SK-N-MC (cell line): Measurements from ENCODE around the gene VASN.

Experiments
- DNase-seq: peaks from one replicate; pipeline ENCODE4 v3.0.0-alpha.2; 2011; ENCODE audit warnings: low read depth, low spot score
- H3K27ac ChIP-seq: fragments of 200-600 bp; sonication (generic); 2 replicates; pipeline ENCODE4 v1.5.1; 2016; ENCODE audit warnings: mixed run types
- H3K36me3 ChIP-seq: fragments of 200-600 bp; sonication (generic); 2 replicates; pipeline ENCODE4 v1.6.1; 2017; ENCODE audit warnings: antibody characterized with exemption, low read length, mixed read lengths; ENCODE audit not compliant: insufficient read depth
- H3K4me3 ChIP-seq: fragments of 200-600 bp; sonication (generic); 2 replicates; pipeline ENCODE4 v1.5.1; 2016
- H3K9ac ChIP-seq: fragments of 200-600 bp; sonication (generic); 2 replicates; pipeline ENCODE4 v1.8.0; 2017; ENCODE audit warnings: mixed run types, mixed read lengths; ENCODE audit not compliant: insufficient read length
- H3K9me3 ChIP-seq: fragments of 200-600 bp; sonication (generic); 2 replicates; pipeline ENCODE4 v1.6.1; 2017; ENCODE audit warnings: low read depth, mild to moderate bottlenecking, antibody characterized with exemption, low read length, moderate library complexity, mixed read lengths
- EZH2 ChIP-seq: fragments of 200-600 bp; sonication (generic); IDR thresholded peaks from one replicate; pipeline ENCODE4 v1.6.1; 2017; ENCODE audit warnings: antibody characterized with exemption
- FOXP2 ChIP-seq: optimal IDR thresholded peaks from 2 replicates; pipeline ENCODE3; 2011; ENCODE audit warnings: mild to moderate bottlenecking, moderate library complexity; ENCODE audit not compliant: insufficient read depth; ENCODE audit errors: extremely low read length, control extremely low read depth
- POLR2AphosphoS5 ChIP-seq: IDR thresholded peaks from 2 replicates; pipeline ENCODE4 v1.6.1; 2012; ENCODE audit warnings: mild to moderate bottlenecking, low read depth, low read length, borderline replicate concordance

The VASN gene

GRCh38 chr16:4336701-4337539 is 34.7 kb upstream of the VASN start:
- no peak for DNase-seq
- H3K9me3 ChIP-seq, result no peaks in the 10 kb centered on the region
- H3K4me3 ChIP-seq, result no peak overlapping the region
- H3K27ac ChIP-seq, result no peak overlapping the region
- no peak for TF ChIP-seq FOXP2
- no peak for TF ChIP-seq EZH2
- TF ChIP-seq POLR2AphosphoS5, result no peak
- H3K36me3 ChIP-seq, result peaks cover 7% of the 10 kb centered on the region; the same call in 1 of the 2 replicates
- no peak overlapping the region for H3K9ac ChIP-seq

GRCh38 chr16:4337540-4338088 is 34.0 kb upstream of the VASN start:
- H3K9me3 ChIP-seq, result no peaks in the 10 kb centered on the region
- H3K4me3 ChIP-seq, result no peak overlapping the region
- no peak overlapping the region for H3K27ac ChIP-seq
- H3K36me3 ChIP-seq, result peaks cover 7% of the 10 kb centered on the region; the same call in 1 of the 2 replicates
- no peak for DNase-seq
- H3K9ac ChIP-seq, result no peak overlapping the region
- TF ChIP-seq EZH2 (no peak), POLR2AphosphoS5 (0 out of 2 replicates have a peak, but pooled peaks have one; percentile 22)

GRCh38 chr16:4338125-4338582 is 33.5 kb upstream of the VASN start:
- Histone ChIP-seq H3K9me3 (no peaks in the 10 kb centered on the region), H3K9ac (no peak overlapping the region), H3K36me3 (peaks cover 7% of the 10 kb centered on the region; the same call in 1 of the 2 replicates), H3K4me3 (no peak overlapping the region), H3K27ac (no peak overlapping the region)
- DNase-seq, result no peak
- TF ChIP-seq POLR2AphosphoS5 (no peak), EZH2 (no peak), FOXP2 (no peak)

GRCh38 chr16:4338712-4339299 is 32.8 kb upstream of the VASN start:
- Histone ChIP-seq H3K9ac (no peak overlapping the region), H3K4me3 (no peak overlapping the region), H3K9me3 (no peaks in the 10 kb centered on the region), H3K36me3 (peaks cover 7% of the 10 kb centered on the region; the same call in 1 of the 2 replicates), H3K27ac (peak overlapping the region; percentile 34)
- TF ChIP-seq FOXP2 (no peak), POLR2AphosphoS5 (peak; percentile 47; the same call in 1 of the 2 replicates)
- DNase-seq, result no peak

GRCh38 chr16:4339455-4339854 is 32.2 kb upstream of the VASN start:
- DNase-seq, result no peak
- no peaks in the 10 kb centered on the region for H3K9me3 ChIP-seq
- H3K36me3 ChIP-seq, result peaks cover 7% of the 10 kb centered on the region; the same call in 1 of the 2 replicates
- TF ChIP-seq FOXP2, result no peak
- no peak for TF ChIP-seq POLR2AphosphoS5
- no peak for TF ChIP-seq EZH2
- no peak overlapping the region for H3K4me3 ChIP-seq
- H3K9ac ChIP-seq, result no peak overlapping the region
- peak overlapping the region; percentile 34 for H3K27ac ChIP-seq

- H3K27ac ChIP-seq, result peak overlapping the region; percentile 34; the same call in 1 of the 2 replicates
- H3K9me3 ChIP-seq, result no peaks in the 10 kb centered on the region
- DNase-seq, result no peak
- H3K9ac ChIP-seq, result no peak overlapping the region
- H3K36me3 ChIP-seq, result peaks cover 7% of the 10 kb centered on the region; the same call in 1 of the 2 replicates
- TF ChIP-seq EZH2, result no peak
- TF ChIP-seq FOXP2, result no peak
- TF ChIP-seq POLR2AphosphoS5, result no peak
- H3K4me3 ChIP-seq, result no peak overlapping the region
Measured at GRCh38 chr16:4339909-4340308, 31.7 kb upstream of the VASN start.

- no peak for DNase-seq
- TF ChIP-seq EZH2 (no peak), FOXP2 (no peak), POLR2AphosphoS5 (no peak)
- Histone ChIP-seq H3K4me3 (no peak overlapping the region), H3K27ac (no peak overlapping the region), H3K9ac (no peak overlapping the region), H3K9me3 (no peaks in the 10 kb centered on the region), H3K36me3 (peaks cover 7% of the 10 kb centered on the region; the same call in 1 of the 2 replicates)
Measured at GRCh38 chr16:4340443-4340842, 31.2 kb upstream of the VASN start.

GRCh38 chr16:4341250-4341649 is 30.4 kb upstream of the VASN start:
- Histone ChIP-seq H3K36me3 (peaks cover 7% of the 10 kb centered on the region; the same call in 1 of the 2 replicates), H3K9me3 (no peaks in the 10 kb centered on the region), H3K27ac (no peak overlapping the region), H3K4me3 (no peak overlapping the region), H3K9ac (no peak overlapping the region)
- TF ChIP-seq EZH2, result no peak
- TF ChIP-seq POLR2AphosphoS5, result no peak
- no peak for TF ChIP-seq FOXP2
- DNase-seq, result no peak
